K562 (cell line): ENCODE measurements around the gene DCAF7. TPM values are rescaled to one million over a fixed set of nuclear protein-coding genes. Genes with fewer than 3 reads are reported as not detected.

Experiments used
- ATAC-seq: fragments of 200-7000 bp; cut with Tn5 transposase; 3 replicates; pipeline ENCODE4 v1.9.1; 2020; ENCODE audit warnings: moderate library complexity
- BruUV-seq: library from RNA; stranded (reverse); fragments of 400-500 nt; replicated peaks from 2 replicates; lab custom pipeline; 2021; lab: Mats Ljungman, UMichigan
- CTCF ChIA-PET: fragments of 300-600 bp; formaldehyde crosslinking; extraction: SDS; loops from one replicate; lab custom pipeline; 2021; ENCODE audit warnings: low intra/inter-chr PET ratio; lab: Yijun Ruan, JAX
- POLR2A ChIA-PET: fragments of 300-600, 350-650 bp; sonication (Branson Sonifier 250); formaldehyde crosslinking; extraction: SDS; loops from one replicate; lab custom pipeline; 2021; ENCODE audit warnings: antibody characterized with exemption, inconsistent platforms; lab: Yijun Ruan, JAX
- DNase-seq, 4 experiments: peaks; one replicate each; pipeline versions ENCODE4 v3.0.0 to v3.0.0-alpha.2; 2011 to 2018; ENCODE audit warnings: low spot score in 3 of 4, mixed read lengths in 3 of 4; ENCODE audit errors: extremely low read depth in 1 of 4
- FAIRE-seq: peaks from 2 replicates; lab custom pipeline; 2011; peaks lifted over from hg19 to GRCh38; lab: Jason Lieb, UNC
- H2AFZ ChIP-seq: 2 replicates; pipeline ENCODE4 v1.6.0; 2011; ENCODE audit warnings: low read depth, low read length, control low read depth, inconsistent platforms
- H3K27ac ChIP-seq: fragments of 200-600 bp; 3 replicates; pipeline ENCODE4 v1.8.0; 2011; ENCODE audit warnings: low read depth, mild to moderate bottlenecking, control low read depth, inconsistent platforms, low read length, moderate library complexity, mixed read lengths; ENCODE audit errors: extremely low read depth
- H3K27me3 ChIP-seq, 2 experiments: fragments of 300-600 bp in 1 of 2; 2 replicates in 1 of 2; 3 replicates in 1 of 2; pipeline versions ENCODE4 v1.6.0 to v1.8.0; 2011; ENCODE audit warnings: inconsistent platforms in 2 of 2, low read length in 2 of 2, mild to moderate bottlenecking in 1 of 2, mixed read lengths in 1 of 2, moderate library complexity in 1 of 2; ENCODE audit not compliant: control insufficient read depth in 2 of 2, insufficient read depth in 2 of 2
- H3K36me3 ChIP-seq: fragments of 300-600 bp; 3 replicates; pipeline ENCODE4 v1.8.0; 2011; ENCODE audit warnings: mild to moderate bottlenecking, low read length, inconsistent platforms; ENCODE audit not compliant: control insufficient read depth, insufficient read depth
- H3K4me1 ChIP-seq, 2 experiments: fragments of 200-600 bp in 1 of 2; replicated peaks in 1 of 2; 2 replicates in 1 of 2; 3 replicates in 1 of 2; pipeline versions ENCODE4 v1.5.1 to v1.8.0; 2011; ENCODE audit warnings: inconsistent platforms in 2 of 2, low read length in 2 of 2, mild to moderate bottlenecking in 1 of 2, mixed read lengths in 1 of 2, moderate library complexity in 1 of 2; ENCODE audit not compliant: control insufficient read depth in 2 of 2, insufficient read depth in 2 of 2
- H3K4me2 ChIP-seq: 2 replicates; pipeline ENCODE4 v1.6.1; 2011; ENCODE audit warnings: low read length, control low read depth, inconsistent platforms, mixed read lengths; ENCODE audit not compliant: insufficient read depth
- H3K4me3 ChIP-seq: fragments of 200-600 bp; sonication (generic), shearing (Covaris generic); 2 replicates; pipeline ENCODE4 v1.5.1; 2016; ENCODE audit warnings: control low read depth, inconsistent platforms
- H3K79me2 ChIP-seq: fragments of 200-600 bp; 3 replicates; pipeline ENCODE4 v1.8.0; 2011; ENCODE audit warnings: low read length, inconsistent platforms; ENCODE audit not compliant: control insufficient read depth, insufficient read depth
- H3K9ac ChIP-seq, 2 experiments: 2 replicates each; pipeline versions ENCODE4 v1.6.0 to v1.6.1; 2011; ENCODE audit warnings: low read depth in 2 of 2, low read length in 2 of 2, control low read depth in 1 of 2, inconsistent platforms in 1 of 2, mild to moderate bottlenecking in 1 of 2, mixed read lengths in 1 of 2; ENCODE audit not compliant: insufficient read depth in 1 of 2
- H3K9me1 ChIP-seq: one replicate; pipeline ENCODE4 v1.6.0; 2011; ENCODE audit warnings: inconsistent platforms, mild to moderate bottlenecking, low read length, moderate library complexity; ENCODE audit not compliant: control insufficient read depth, insufficient read depth
- H3K9me3 ChIP-seq: replicated peaks from 2 replicates; pipeline ENCODE4 v1.5.1; 2011; ENCODE audit warnings: low read depth, low read length, inconsistent platforms; ENCODE audit not compliant: control insufficient read depth, insufficient read depth
- H4K20me1 ChIP-seq: replicated peaks from 2 replicates; pipeline ENCODE4 v1.6.1; 2011; ENCODE audit warnings: low read length, inconsistent platforms, mixed read lengths; ENCODE audit not compliant: control insufficient read depth, insufficient read depth
- BHLHE40 ChIP-seq: IDR thresholded peaks from 2 replicates; pipeline ENCODE4 v1.6.1; 2011; ENCODE audit warnings: low read length, improper control_type of control experiment
- EGR1 ChIP-seq: fragments of 450-650 bp; conservative IDR thresholded peaks from 2 replicates; pipeline ENCODE4 v1.6.1; 2017; ENCODE audit warnings: mild to moderate bottlenecking
- NFXL1 ChIP-seq: fragments of 450-650 bp; formaldehyde crosslinking; IDR thresholded peaks from 2 replicates; pipeline ENCODE4 v1.4.0; 2021; ENCODE audit warnings: mild to moderate bottlenecking
- SFPQ ChIP-seq: fragments of 200-400 bp; formaldehyde crosslinking; IDR thresholded peaks from 2 replicates; pipeline ENCODE4 v1.6.1; 2017; ENCODE audit warnings: mild to moderate bottlenecking, low read depth, low read length, moderate library complexity
- SIN3B ChIP-seq: fragments of 450-650 bp; IDR thresholded peaks from 2 replicates; pipeline ENCODE4 v1.6.1; 2017; ENCODE audit warnings: low read depth, mild to moderate bottlenecking, moderate library complexity
- TGIF2 ChIP-seq: sonication (generic); formaldehyde crosslinking; IDR thresholded peaks from 2 replicates; pipeline ENCODE4 v1.8.1; 2022; ENCODE audit warnings: mild to moderate bottlenecking, missing genetic modification reagents, moderate library complexity
- ZBTB33 ChIP-seq: sonication (generic); formaldehyde crosslinking; IDR thresholded peaks from 2 replicates; pipeline ENCODE4 v1.8.1; 2023; ENCODE audit warnings: mild to moderate bottlenecking, missing genetic modification reagents
- ZNF217 ChIP-seq: sonication (generic); formaldehyde crosslinking; IDR thresholded peaks from 2 replicates; pipeline ENCODE4 v1.8.0; 2022; ENCODE audit warnings: mild to moderate bottlenecking, missing genetic modification reagents
- WGBS: fragments of 100-300 bp; shearing (Covaris generic); methylation state at CpG from one replicate; pipeline ENCODE4 v1.1.6; 2016; ENCODE audit warnings: low coverage, mixed read lengths; ENCODE audit not compliant: insufficient coverage; ENCODE audit errors: missing lambda C conversion rate; 5-methylcytosine and 5-hydroxymethylcytosine counted together
- in situ Hi-C: fragments of 300-500 bp; cut with MboI; formaldehyde crosslinking; loops from 4 replicates; pipeline ENCODE4 v1.15.0; 2018; ENCODE audit warnings: inconsistent platforms, mixed read lengths
- intact Hi-C: fragments of 100-400 bp; cut with micrococcal nuclease; formaldehyde crosslinking; loops from 2 replicates; pipeline ENCODE4 v1.14.2; 2022
- polyA plus RNA-seq, 8 experiments: library from polyadenylated mRNA; depleted of rRNA in 4 of 8; stranded (reverse) in 5 of 8; unstranded in 3 of 8; fragments of >200 nt; fragmentation: Nextera tagmentation in 2 of 8; fragmentation: Illumina TruSeq in 1 of 8; extraction: Ambion mirVana in 2 of 8; extraction: Trizol in 1 of 8; gene quantifications; 2 replicates each; pipeline versions ENCODE4 v1.2.1 to v1.2.3, GENCODE V29; 2011 to 2014; ENCODE audit warnings: inconsistent platforms in 1 of 8, missing spikeins in 1 of 8
- total RNA-seq, 7 experiments: library from RNA; depleted of rRNA in 6 of 7; stranded (reverse); fragments of >200 nt in 6 of 7; fragmentation: Illumina TruSeq in 2 of 7; extraction: Trizol in 2 of 7; gene quantifications; 2 replicates each; pipeline versions ENCODE4 v1.2.1 to v1.2.3, GENCODE V29; 2011 to 2021; ENCODE audit warnings: low replicate concordance in 1 of 7

The DCAF7 gene
- total and polyA plus RNA-seq, 9 of the 15 experiments (the other 6 are each of a cell fraction or from before 2014, with no cell fraction given) = 30.8 to 123 (median 40.2) TPM

- Histone ChIP-seq H4K20me1 (0 out of 2 replicates have a peak, but pooled peaks cover 5% of the 10 kb centered on the region), H3K27ac (no peak overlapping the region), H3K9me1 (peaks cover 3% of the 10 kb centered on the region), H3K4me3 (no peak overlapping the region), H3K79me2 (no peaks in the 10 kb centered on the region), H3K9ac (no peak overlapping the region), H3K36me3 (no peaks in the 10 kb centered on the region), H2AFZ (no peak overlapping the region), H3K9me3 (no peaks in the 10 kb centered on the region), H3K4me1 (peaks cover 0 to 26% of the 10 kb centered on the region in 2 experiments; a peak in 2 of 5 replicates), H3K4me2 (no peak overlapping the region), H3K27me3 (peaks cover 32 to 63% of the 10 kb centered on the region in 2 experiments; a peak in 4 of 5 replicates)
- DNase-seq (peak in 2 of 4 experiments; percentile 62 to 63), FAIRE-seq (no peak), ATAC-seq (peak; percentile 24)
- TF ChIP-seq TGIF2 (CRISPR knock-in tag) (no peak), SIN3B (no peak), EGR1 (peak; percentile 39), ZBTB33 (CRISPR knock-in tag) (peak; percentile 21; the same call in 1 of the 2 replicates), SFPQ (no peak), NFXL1 (no peak), BHLHE40 (no peak), ZNF217 (CRISPR knock-in tag) (no peak)
- in situ Hi-C loops = no loop called here
- intact Hi-C loops = no loop called here
- WGBS = 27% methylated on average over 32 of the region's 62 CpGs
- BruUV-seq = no TSS peak
- CTCF ChIA-PET = no interaction called here
- POLR2A ChIA-PET = interaction anchor here (0.5 to 0.6 kb wide), 2 partner anchors 11 kb away, joined by 3 read pairs; no protein-coding TSS in a partner anchor
Observed at GRCh38 chr17:63537991-63538692, 12.1 kb upstream of the DCAF7 start.
